GM21447 (cell line): Measurements from ENCODE around the gene ALPK3.

ENCODE experiments used
- ATAC-seq: cut with Tn5 transposase; IDR thresholded peaks from one replicate; pipeline ENCODE4 v1.9.1; 2021; ENCODE audit not compliant: unreplicated experiment

The ALPK3 gene

DNA sequence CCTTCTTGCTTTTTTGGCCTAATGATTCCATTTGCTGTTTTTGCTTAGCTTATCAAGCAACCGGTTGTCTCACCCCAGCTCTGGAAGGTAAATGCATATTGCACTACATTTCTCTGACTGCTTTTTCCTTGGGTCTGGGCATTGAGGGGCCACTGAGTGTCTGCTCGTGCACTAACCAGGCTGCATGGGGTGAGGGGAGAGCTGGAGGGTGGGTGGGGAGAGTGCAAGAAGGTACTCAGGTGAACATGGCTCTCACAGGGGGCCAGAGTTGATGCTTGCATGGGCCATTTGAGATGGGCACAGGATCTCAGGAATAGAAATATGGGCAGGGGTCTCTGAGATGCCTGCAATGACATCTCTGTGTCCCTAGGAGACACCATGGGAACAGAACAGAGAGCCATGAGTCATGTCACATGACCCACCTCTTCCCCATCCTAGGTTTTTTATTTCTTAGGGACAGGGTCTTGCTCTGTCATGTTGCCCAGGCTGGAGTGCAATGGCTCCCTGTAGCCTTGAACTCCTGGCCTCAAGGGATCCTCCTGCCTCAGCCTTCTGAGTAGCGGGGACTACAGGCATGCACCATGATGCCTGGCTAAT is 6.2 kb downstream of the ALPK3 start:
- ATAC-seq = no peak

DNA sequence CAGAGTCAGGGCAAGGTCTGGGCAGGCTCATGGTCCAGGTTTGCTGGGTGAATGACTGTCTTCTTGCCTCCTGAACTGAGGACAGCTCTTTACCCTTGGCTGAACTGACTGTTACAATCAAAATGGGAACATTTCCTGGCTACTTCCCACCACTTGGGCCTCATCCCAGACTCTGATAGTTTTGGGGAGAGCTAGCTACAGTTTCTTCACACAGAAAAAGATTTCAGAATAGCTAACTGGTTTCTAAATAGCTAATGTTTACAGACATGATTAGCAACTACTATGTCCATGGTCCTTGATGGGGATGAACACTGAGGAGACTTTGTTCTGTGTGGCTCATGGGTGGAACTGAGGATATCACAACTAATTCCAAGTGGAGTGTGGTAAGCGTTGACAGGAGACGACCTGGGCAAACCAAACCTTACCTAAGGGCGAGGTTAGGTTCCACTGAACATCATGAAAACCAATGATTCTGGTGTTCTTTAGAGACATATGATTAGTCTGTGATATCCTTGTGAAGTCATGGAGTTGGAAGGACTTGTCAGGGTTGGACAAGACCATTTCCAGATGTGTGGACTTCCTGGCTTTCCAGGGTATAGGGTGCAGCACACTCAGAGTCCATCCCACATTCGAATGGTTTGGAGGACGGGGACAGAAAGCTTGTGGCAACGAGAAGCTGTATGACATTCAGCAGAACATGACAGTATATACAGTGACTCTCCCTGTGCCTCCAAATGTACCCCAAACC is 7.3 kb downstream of the ALPK3 start:
- ATAC-seq = no peak

DNA sequence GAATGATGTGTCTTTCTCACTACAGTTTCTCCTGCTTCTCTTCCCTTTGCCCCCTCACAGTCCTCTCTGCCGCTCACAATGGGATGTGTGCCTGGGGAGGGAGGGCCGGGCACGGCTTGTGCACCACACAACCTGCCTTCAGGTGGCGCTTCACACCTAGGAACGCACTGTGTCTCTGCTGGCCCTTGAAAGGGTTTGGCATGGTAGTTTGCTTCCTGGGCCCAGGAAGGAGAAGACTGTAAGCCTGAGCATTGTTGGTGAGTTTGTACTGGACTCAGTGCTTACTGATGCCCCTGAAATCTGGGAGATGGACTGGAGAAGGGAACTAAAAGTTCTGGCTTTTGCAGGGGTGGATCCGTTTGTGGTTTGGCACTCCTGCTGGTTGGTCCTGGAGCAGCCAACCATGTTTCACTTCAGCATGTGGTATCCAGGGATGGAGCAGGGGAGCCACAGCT is 9.2 kb downstream of the ALPK3 start:
- no peak for ATAC-seq

DNA sequence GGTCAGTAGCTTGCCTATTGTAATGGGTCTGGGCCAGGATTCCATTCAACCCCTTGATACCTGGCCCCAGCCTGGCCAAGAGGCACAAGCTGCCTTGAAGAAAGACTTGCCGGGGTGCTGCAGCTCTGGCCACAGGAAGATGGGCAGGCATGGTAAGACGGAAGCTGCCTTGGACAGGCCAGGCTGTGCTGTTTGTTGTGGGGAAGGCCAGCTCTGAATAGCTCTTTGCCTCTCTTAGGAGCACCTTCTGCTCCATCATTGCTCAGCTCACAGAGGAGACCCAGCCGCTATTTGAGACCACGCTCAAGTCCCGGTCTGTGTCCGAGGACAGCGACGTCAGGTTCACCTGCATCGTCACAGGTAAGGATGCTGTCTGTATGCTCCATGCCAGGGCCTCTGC is 10.1 kb downstream of the ALPK3 start:
- ATAC-seq = no peak

DNA sequence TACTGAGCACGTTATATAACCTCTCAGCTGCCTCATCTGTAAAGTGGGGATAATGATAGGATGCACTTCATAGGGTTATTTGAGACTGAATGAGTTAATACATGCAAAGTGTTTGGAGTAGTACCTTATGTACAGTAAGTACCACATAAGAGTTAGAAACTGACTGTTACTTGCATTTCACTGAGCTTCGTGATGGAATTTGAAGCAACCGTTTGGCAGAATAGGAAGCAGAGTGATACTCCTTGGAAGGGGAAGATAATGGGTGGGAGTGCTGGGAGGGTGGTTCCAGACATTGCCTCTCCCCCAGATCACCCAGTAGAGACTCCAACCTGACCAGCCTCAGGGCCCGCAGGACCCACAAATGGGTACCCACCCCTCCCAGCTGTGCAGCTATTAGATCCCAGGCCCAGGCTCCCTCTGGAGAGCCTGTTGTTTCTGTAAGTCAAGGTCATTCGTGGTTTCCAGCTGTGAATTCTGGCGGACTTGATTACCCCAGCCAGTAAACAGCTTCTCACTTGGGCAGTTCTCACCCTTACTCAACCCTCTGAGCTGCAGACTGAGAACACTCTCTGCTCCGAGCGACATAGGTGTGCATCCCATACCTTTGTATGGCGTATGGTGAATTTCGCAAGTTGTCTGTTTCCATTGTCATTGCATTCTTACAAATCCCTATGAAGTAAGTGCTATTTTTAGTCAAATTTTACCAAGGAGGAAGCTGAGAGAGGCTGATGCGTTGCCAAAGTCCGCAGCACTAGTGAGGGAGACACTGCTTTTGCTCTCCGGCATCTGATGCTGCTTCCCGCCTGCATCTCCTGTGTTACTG is 11.1 kb downstream of the ALPK3 start:
- no peak for ATAC-seq

DNA sequence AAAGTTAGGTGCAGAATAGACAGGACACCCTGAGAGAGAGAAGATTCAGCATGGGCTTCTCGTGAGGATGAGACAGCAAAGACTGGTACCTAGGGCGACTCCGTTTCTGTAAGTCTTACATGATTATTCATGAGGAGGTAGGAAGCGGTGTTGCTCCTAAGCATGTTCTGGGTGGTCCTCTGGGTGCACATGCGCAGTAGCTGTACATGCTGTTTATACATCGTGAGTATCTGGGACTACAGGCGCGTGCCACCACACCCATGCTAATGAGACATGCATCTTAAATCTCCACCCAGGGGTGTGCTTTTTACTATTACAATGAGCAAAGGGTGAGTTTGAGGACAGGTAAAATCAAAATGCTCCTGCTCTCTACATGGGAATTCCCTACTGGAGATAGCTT is 12.3 kb downstream of the ALPK3 start:
- no peak for ATAC-seq

DNA sequence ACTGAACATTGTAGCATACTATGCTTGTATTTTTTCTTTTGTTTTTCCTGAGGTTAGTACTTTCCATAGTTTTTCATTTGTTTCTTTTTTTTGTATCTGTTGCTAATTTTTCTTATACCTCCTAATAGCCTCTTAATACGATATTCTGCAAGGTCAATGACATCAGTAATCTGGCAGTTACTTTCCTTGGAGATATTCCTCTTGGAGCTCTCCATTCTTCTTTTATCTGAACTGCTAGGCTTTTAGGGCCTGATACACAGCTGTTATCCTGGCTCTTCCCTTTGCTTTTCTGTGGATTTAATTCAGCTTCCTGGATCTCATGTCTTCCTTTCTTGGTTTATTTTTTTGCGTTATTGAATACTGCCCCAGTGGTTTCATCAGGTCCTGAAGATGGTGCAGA is 12.9 kb downstream of the ALPK3 start:
- ATAC-seq = no peak

DNA sequence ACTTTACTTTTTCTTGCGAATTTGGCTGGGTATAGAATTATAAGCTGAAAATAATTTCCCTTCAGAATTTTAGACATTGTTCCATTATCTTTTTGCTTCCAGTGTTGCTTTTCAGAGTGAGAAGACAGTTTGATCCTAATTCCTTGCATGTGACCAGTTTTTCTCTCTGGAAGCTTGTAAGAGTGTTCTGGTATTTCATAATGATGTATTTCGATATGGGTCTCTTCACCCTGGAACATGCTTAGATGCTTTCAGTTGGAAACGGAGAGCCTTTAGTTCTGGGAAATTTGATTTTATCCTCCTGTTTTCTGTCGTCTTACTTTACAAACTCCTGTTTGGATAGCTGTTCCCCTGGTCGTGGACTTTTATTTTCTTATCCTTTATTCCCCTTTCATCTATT is 13.9 kb downstream of the ALPK3 start:
- no peak for ATAC-seq

DNA sequence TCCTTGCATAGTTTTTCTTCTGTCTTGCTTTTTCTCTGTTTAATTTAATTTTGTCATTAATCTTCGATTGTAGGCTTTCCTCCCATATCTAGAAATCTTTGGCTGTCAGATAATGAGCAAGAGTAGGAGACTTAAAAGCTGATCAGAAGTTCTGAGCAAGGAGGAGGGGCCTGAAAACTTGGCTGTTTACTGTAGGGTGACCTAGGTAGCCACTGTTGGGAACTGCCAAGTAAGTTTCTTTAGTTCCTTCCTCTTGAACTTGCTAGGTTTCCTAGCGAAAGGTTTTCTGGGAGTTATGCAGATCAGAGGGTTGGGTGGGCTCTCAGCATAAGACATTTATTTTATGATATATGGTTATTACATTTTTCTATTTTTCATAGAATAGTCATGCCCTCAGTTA is 14.5 kb downstream of the ALPK3 start:
- ATAC-seq = no peak

DNA sequence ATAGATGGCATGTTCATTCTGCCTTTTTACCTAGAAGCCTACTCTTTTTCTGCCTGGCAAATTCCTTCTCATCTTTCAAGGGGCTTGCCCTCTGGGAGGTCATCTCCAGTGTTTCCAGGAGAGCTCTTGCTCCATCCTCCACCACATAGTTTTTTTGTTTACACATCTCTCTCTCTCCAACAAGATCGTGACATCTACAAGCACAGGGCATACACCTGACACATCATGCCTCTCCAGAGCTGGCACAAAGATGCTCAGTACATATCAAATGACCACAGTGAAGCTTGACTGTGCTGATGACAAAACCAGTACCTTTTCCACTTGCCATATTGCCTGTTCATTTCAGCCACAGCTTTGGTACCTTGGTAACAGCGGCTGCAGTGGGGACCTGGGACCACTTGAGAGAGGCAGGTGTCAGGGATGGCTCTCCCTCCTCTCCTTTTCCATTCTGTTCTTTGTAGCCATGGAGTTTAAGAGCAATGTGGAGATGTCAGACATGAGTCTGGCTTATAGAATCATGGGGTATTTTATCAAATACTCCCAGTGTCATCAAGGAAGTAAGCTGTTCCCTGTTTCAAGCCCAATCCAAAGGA is 15.4 kb downstream of the ALPK3 start:
- ATAC-seq = no peak

DNA sequence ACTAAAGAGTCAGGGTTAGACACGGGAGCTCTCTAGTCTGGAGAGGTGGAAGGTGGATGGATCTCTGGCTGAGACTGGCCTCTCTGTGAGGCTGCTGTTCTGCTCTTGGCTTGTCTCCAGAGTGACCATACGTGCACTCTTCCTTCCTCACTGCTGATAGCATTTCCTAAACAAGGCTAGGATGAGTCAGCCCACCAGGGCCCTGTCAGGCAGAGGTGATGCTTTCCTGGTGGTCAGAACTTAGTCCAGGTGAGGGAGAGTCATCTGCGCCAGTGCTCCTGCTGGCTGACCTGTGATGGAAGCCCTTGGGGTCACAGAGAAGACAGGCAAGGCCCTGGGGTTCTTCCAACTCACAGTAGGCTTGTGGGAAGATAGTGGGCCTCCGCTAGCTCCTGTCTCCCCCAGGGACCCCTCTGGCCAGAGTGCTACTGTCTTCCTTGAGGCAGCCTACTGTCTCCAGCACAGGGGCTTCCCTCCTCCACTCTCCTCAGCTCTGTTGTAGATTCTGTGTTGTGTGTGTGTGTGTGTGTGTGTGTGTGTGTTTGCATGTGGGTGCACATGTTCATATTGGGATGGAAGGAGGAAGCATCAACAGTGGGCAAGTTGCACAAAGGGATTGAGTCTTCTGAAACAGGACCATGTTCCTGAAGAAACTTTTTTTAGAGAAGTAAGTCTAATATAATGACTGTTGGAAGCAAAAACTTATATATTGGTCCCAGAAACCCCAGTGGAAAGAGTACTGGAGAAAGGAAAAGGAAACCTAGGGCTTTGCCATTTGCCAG is 16.5 kb downstream of the ALPK3 start:
- no peak for ATAC-seq

DNA sequence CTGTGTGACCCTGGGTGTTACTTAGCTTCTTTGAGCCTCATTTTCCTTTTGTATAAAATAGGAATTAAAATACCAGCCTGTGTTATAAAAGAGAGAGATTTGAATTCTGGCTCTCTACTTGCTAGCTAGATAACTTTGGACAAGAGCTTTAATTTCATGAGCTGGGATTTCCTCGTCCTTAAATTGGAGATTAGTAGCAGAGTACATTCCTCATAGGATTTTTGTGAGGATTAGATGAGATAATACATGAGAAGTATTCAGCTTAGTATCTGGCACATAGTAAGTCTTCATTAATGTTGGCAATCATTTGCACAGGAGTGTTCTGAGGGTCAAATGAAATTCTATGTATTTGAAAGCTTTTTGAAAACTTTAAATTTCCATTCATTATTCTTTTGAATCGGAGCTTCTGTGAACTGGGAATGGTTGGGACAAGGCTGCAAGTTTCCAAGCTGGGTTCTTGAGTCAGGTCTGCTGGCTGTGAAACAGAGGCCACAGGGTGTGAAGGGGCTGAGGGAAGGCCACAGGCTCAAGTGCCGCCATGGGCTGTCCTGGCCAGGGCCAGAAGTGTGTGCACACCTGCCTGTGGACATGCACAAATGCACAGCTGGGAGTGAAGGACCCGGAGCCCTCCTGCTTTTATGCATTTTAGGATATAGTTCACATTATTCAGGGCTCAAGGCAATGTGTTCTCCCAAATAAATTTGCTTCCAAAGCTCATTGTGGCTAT is 17.2 kb downstream of the ALPK3 start:
- no peak for ATAC-seq

DNA sequence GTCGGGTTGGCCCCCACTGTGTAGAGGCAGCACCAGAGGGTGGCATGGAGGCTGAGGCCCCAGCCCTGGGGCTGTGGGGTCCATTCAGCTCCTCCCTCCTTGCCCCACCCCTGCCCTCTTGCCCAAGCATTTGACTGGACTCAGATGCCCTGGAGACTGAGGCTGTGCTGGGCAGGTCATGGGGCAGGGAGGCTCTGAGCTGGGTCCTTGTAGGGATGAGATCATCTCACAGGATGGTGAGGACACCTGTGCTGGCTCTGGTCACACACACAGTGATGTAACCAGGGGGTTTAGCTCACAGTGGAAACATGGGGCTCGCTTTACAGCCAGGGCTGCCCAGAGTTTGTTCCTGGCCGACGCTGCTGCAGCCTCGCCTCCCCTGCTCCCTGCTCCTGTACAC is 17.8 kb downstream of the ALPK3 start:
- no peak for ATAC-seq

DNA sequence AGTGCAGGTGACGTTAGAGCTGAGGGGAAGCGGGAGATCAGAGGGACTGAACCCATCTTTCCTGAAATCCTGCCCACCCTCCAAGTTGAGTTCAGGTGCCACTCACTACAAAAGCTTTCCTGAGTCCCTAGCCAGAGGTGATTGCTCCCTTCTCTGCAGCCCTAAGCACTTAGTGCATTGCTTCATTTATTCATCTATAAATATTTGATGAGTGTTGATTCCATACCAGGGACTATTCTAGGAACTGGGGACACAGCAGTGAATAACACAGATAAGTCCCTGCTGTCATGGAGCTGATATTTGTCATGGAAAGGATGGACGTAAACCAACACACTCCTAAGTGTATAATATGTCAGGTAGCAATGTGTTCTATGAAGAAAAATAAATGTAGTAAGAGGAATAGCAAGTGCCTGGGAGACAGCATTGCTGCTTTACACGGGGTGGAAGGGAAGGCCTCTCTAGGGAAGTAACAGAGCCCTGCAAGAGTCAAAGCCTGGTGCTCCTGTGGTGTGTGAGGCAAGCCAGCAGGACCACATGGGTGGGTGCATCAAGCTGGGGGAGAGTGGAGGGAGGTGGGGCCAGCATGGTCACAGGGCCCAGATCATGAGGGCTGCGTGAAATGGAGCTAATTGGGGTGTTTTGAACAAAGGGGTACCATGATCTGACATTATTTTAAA is 18.6 kb downstream of the ALPK3 start:
- ATAC-seq = no peak

DNA sequence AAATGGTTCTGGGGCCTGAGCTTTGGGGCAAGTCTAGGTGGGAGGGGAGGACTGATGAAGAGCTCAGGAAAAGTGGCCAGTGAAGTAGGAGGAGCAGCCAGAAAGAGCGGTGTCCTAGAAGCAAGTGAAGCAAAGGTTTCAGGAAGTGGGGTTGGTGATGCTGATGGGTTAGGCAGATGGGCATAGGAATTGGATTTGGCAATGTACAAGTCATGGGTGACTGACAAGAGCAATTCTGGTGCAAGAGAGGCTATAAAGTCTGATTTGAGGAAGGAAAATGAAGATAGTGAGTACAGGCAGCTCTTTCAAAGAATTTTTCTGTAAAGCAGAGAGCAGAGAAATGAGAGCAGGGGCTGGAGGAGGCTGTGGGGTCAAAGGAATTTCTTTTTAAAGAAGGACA is 19.7 kb downstream of the ALPK3 start:
- ATAC-seq = no peak

DNA sequence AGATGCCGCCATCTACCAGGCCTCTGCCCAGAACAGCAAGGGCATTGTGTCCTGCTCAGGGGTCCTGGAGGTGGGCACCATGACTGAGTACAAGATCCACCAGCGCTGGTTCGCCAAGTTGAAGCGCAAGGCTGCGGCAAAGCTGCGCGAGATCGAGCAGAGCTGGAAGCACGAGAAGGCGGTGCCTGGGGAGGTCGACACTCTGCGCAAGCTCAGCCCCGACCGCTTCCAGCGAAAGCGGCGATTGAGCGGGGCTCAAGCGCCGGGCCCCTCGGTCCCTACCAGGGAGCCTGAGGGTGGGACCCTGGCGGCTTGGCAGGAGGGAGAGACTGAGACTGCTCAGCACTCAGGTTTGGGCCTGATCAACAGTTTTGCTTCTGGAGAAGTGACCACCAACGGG is 22.6 kb downstream of the ALPK3 start:
- no peak for ATAC-seq

DNA sequence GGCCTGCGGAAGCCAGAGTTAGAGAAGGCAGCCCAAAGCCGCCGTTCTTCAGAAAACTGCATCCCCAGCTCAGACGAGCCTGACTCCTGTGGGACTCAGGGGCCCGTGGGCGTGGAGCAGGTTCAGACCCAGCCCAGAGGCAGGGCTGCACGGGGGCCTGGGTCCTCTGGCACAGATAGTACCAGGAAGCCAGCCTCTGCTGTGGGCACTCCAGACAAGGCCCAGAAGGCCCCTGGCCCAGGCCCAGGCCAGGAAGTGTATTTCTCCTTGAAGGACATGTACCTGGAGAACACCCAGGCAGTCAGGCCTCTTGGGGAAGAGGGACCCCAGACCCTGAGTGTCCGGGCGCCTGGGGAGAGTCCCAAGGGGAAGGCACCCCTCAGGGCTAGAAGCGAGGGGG is 23.1 kb downstream of the ALPK3 start:
- no peak for ATAC-seq

DNA sequence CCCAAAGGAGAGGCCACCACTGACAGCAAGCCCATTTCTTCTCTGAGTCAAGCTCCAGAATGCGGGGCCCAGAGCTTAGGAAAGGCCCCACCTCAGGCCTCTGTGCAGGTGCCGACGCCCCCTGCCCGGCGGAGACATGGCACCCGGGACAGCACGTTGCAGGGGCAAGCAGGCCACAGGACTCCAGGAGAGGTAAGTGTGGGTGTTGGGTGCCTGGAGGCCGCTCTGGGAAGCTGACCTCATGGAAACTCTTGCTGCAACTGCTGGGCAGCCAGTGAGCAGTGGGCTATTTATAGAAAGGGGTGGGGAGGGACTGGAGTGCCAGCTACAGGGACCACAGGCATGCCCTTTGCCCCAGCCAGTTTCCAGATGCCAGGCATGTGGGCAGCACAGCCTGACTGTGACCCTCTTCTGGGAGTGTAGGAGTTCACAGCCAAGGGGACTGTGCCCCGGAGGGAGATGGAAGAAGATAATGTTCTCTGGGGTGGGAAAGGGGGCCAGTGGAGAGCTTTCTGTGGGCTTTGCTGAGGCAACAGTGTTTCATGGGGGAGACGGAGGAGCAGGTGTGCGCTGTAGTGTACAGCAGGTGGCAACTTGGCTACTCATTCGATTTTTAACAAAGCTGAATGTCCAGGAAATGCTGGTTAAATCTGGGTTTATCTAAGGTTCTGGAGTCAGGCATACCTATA is 23.7 kb downstream of the ALPK3 start:
- ATAC-seq = no peak

DNA sequence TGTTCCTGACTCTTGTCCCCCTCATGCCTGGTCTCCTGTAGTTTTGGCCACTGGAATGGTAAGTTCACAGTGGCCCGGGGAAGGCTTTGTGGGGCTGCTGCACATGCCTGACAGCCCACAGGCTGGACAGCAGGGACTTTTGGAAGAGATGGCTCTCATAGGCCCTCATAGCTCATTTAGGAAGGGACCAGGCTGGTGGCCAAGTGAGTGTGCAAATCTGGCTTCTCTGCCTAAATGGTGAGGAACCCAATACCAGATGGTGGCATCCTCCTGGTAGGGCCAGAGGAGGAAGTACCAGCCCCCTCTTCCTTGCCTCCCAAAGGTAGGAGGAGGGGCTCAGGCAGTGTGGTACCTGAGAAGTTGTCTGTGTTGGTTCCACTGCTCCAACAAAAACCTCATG is 25.6 kb downstream of the ALPK3 start:
- ATAC-seq = no peak
